Stimulated activated CD4-positive, alpha-beta T cell treated with anti-CD3 and anti-CD28 coated beads, Interleukin-1b, Interleukin-23, amount 100 ng/mL, for 24 hours (primary cell): ENCODE results near the gene C5AR2.
"Not testable (repeated sequence)": the region's sequence is repeated elsewhere in the genome, so short reads cannot be mapped to it uniquely, and the experiment has no call there.

Experiments
- DNase-seq, 4 experiments: peaks; one replicate each; pipeline ENCODE4 v3.0.0-alpha.2; 2020; ENCODE audit warnings: low read depth in 4 of 4, low spot score in 1 of 4

C5AR2 gene

GRCh38 chr19:47331931-47332547, at the start of gene C5AR2:
Gene C5AR2 (plus strand): TSS chr19:47332175. CDS start chr19:47340800, 8,625 bp downstream.
- no peak for DNase-seq

- no peak for DNase-seq
These were observed 48.4 kb upstream of the C5AR2 start for GRCh38 chr19:47283405-47284059.

GRCh38 chr19:47284324-47284899, 47.6 kb upstream of the C5AR2 start:
- DNase-seq, result peak in 2 of 4 experiments; percentile 46 to 51

- DNase-seq, result peak; percentile 63 to 86 (median 68)
These were observed 35.9 kb upstream of the C5AR2 start for GRCh38 chr19:47296036-47296435.

- not testable (repeated sequence) for DNase-seq
These were observed 31.1 kb upstream of the C5AR2 start for GRCh38 chr19:47300867-47301266.

GRCh38 chr19:47302249-47302648, 29.7 kb upstream of the C5AR2 start:
- no peak for DNase-seq

- no peak for DNase-seq
These were observed 28.0 kb upstream of the C5AR2 start for GRCh38 chr19:47303966-47304365.

GRCh38 chr19:47305309-47305751, 26.6 kb upstream of the C5AR2 start:
- DNase-seq, result peak; percentile 19 to 37 (median 31)

- DNase-seq, result no peak
These were observed 25.7 kb upstream of the C5AR2 start for GRCh38 chr19:47306303-47306702.

- no peak for DNase-seq
These were observed 22.9 kb upstream of the C5AR2 start for GRCh38 chr19:47309038-47309437.

- DNase-seq, result no peak
These were observed 22.4 kb upstream of the C5AR2 start, which contains the start of gene C5AR1 for GRCh38 chr19:47309608-47310007. Gene C5AR1 (plus strand): TSS chr19:47309861. CDS start chr19:47309896, 35 bp downstream.

- DNase-seq, result no peak
These were observed 21.7 kb upstream of the C5AR2 start for GRCh38 chr19:47310323-47310722.

- no peak for DNase-seq
These were observed 21.2 kb upstream of the C5AR2 start for GRCh38 chr19:47310819-47311218.

- no peak for DNase-seq
These were observed 19.5 kb upstream of the C5AR2 start for GRCh38 chr19:47312366-47313006.

GRCh38 chr19:47313754-47314295, 18.1 kb upstream of the C5AR2 start:
- DNase-seq, result no peak

- DNase-seq, result peak in 2 of 4 experiments; percentile 11 to 14
These were observed 16.7 kb upstream of the C5AR2 start for GRCh38 chr19:47315125-47315821.

- DNase-seq, result no peak
These were observed 15.5 kb upstream of the C5AR2 start for GRCh38 chr19:47316513-47316912.

GRCh38 chr19:47319923-47320871, 11.8 kb upstream of the C5AR2 start:
- DNase-seq, result no peak

- DNase-seq, result no peak
These were observed 10.3 kb upstream of the C5AR2 start for GRCh38 chr19:47321630-47322029.

- DNase-seq, result no peak
These were observed 9.9 kb upstream of the C5AR2 start for GRCh38 chr19:47322058-47322457.
